Peyer's patch (tissue), 4 donors: ENCODE measurements around the gene LEPR. TPM values are rescaled to one million over a fixed set of nuclear protein-coding genes. Genes with fewer than 3 reads are reported as not detected.

ENCODE experiments used
- DNase-seq, 3 donors: peaks; one replicate each; pipeline ENCODE4 v3.0.0-alpha.2; 2017 to 2019
- H3K27ac ChIP-seq, 4 donors: fragments of 200-600 bp; sonication (generic); one replicate each; pipeline ENCODE4 v1.5.1; 2016 to 2019
- H3K27me3 ChIP-seq, 2 donors: fragments of 200-600 bp; sonication (generic); one replicate each; pipeline ENCODE4 v1.5.1; 2019
- H3K36me3 ChIP-seq, 3 donors: fragments of 200-600 bp; sonication (generic); one replicate each; pipeline ENCODE4 v1.5.1; 2016 to 2019
- H3K4me1 ChIP-seq, 4 donors: fragments of 200-600 bp; sonication (generic); one replicate each; pipeline ENCODE4 v1.5.1; 2016 to 2019
- H3K4me3 ChIP-seq, 4 donors: fragments of 200-600 bp; sonication (generic); 1 replicate in 3 of 4; 2 replicates in 1 of 4; pipeline ENCODE4 v1.5.1; 2016 to 2019; ENCODE audit warnings: mild to moderate bottlenecking in 1 of 4
- H3K9me3 ChIP-seq, 4 donors: fragments of 200-600 bp; sonication (generic); one replicate each; pipeline ENCODE4 v1.5.1; 2016 to 2019; ENCODE audit warnings: mild to moderate bottlenecking in 1 of 4
- POLR2A ChIP-seq, 2 donors: fragments of 450-650 bp; IDR thresholded peaks; one replicate each; pipeline ENCODE4 v1.5.1; 2017; ENCODE audit warnings: antibody characterized with exemption in 2 of 2, mild to moderate bottlenecking in 2 of 2, moderate library complexity in 2 of 2
- total RNA-seq, 4 donors: library from RNA; depleted of rRNA; stranded (reverse); fragments of >200 nt; gene quantifications; one replicate each; pipeline ENCODE4 v1.1.0, GENCODE V29; 2016
- TF ChIP-seq, protein P1 (sequence below), 6 experiments: fragments of 450-650 bp in 4 of 6; fragments of 200-600 bp in 2 of 6; sonication (generic) in 1 of 6; IDR thresholded peaks; one replicate each; pipeline ENCODE4 v1.5.1; 2017 to 2019; ENCODE audit warnings: antibody characterized with exemption in 6 of 6, mild to moderate bottlenecking in 3 of 6, moderate library complexity in 1 of 6

Gene LEPR
- total RNA-seq, 4 donors from 2014 or later, result 4.1 to 22.0 (median 9.9) TPM

DNA sequence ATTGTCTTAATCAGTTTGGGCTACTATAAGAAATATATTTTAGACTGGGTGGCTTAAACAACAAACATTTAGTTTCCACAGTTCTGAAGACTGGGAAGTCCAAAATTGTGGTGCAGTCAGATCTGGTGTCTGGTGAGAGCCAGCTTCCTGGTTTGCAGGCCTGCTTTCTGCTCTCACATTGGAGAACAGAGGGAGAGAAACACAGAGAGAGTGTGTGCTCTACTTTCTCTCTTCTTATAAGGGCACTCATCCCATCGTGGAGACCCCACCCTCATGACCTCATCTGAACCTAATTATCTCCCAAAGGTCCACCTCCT lies 4.1 kb downstream of the LEPR start:
- Histone ChIP-seq H3K27me3 (no peaks in the 10 kb centered on the region), H3K27ac (no peak overlapping the region), H3K36me3 (peaks cover 0 to 39% (median 5%) of the 10 kb centered on the region in 3 donors), H3K4me1 (peaks cover 0 to 20% (median 0%) of the 10 kb centered on the region in 4 donors), H3K9me3 (no peaks in the 10 kb centered on the region), H3K4me3 (no peak overlapping the region)
- TF ChIP-seq, protein P1, sequence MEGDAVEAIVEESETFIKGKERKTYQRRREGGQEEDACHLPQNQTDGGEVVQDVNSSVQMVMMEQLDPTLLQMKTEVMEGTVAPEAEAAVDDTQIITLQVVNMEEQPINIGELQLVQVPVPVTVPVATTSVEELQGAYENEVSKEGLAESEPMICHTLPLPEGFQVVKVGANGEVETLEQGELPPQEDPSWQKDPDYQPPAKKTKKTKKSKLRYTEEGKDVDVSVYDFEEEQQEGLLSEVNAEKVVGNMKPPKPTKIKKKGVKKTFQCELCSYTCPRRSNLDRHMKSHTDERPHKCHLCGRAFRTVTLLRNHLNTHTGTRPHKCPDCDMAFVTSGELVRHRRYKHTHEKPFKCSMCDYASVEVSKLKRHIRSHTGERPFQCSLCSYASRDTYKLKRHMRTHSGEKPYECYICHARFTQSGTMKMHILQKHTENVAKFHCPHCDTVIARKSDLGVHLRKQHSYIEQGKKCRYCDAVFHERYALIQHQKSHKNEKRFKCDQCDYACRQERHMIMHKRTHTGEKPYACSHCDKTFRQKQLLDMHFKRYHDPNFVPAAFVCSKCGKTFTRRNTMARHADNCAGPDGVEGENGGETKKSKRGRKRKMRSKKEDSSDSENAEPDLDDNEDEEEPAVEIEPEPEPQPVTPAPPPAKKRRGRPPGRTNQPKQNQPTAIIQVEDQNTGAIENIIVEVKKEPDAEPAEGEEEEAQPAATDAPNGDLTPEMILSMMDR (IDR thresholded peaks at IDR 0.05), result no peak
- DNase-seq, result no peak

DNA sequence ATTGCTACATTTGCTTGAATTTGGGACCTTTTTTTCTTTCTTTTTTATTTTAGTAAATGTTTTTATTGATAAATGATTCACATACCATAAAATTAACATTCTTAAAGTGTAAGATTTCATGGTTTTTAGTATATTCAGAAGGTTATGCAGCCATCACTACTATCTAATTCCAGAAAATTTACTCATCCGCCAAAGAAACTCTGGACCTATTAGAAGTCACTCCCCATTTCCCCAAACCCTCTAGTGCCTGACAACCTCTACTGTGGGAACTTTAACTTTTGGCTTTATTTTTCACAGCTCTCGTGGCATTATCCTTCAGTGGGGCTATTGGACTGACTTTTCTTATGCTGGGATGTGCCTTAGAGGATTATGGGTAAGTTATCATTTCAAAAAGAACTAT lies 4.5 kb downstream of the LEPR start:
- Histone ChIP-seq H3K27ac (no peak overlapping the region), H3K4me1 (peaks cover 0 to 20% (median 0%) of the 10 kb centered on the region in 4 donors)
- no peak for TF ChIP-seq POLR2A (IDR thresholded peaks at IDR 0.05)
- TF ChIP-seq, protein P1 (IDR thresholded peaks at IDR 0.05), result no peak

GRCh38 chr1:65425697-65426096 lies 5.2 kb downstream of the LEPR start:
- TF ChIP-seq, protein P1 (IDR thresholded peaks at IDR 0.05), result no peak
- TF ChIP-seq POLR2A (IDR thresholded peaks at IDR 0.05), result no peak
- peaks cover 0 to 48% (median 5%) of the 10 kb centered on the region in 3 donors for H3K36me3 ChIP-seq
- H3K4me3 ChIP-seq, result no peak overlapping the region
- H3K4me1 ChIP-seq, result peaks cover 0 to 20% (median 0%) of the 10 kb centered on the region in 4 donors
- no peak for DNase-seq
- no peak overlapping the region for H3K27ac ChIP-seq
- H3K27me3 ChIP-seq, result no peaks in the 10 kb centered on the region
- H3K9me3 ChIP-seq, result no peaks in the 10 kb centered on the region

More for the DNA sequence above, 4.5 kb downstream of the LEPR start:
- Histone ChIP-seq H3K4me3 (no peak overlapping the region), H3K9me3 (no peaks in the 10 kb centered on the region), H3K27me3 (no peaks in the 10 kb centered on the region), H3K36me3 (peaks cover 0 to 44% (median 5%) of the 10 kb centered on the region in 3 donors)
- no peak for DNase-seq

DNA sequence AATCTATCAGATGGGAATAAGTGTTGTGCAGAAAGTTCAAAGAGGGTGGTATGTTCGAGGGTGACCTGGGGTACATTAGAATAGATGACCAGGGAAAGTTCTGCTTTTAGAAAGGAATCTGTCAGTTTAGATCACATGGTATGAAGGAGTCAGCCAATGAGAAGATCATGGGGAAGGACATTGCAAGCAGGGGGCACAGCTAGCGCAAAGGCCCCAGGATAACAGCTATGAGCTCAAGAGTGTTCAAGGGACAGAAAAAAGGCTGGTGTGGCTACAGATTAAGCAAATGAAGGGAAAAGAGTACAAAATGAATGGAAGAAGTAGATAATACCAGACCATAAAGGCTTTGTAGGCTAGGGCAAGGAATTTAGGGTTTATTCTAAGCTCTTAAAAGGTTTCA lies 8.6 kb downstream of the LEPR start:
- Histone ChIP-seq H3K9me3 (no peaks in the 10 kb centered on the region), H3K36me3 (peaks cover 0 to 64% (median 5%) of the 10 kb centered on the region in 3 donors), H3K27me3 (no peaks in the 10 kb centered on the region), H3K4me3 (no peak overlapping the region), H3K4me1 (no peaks in the 10 kb centered on the region), H3K27ac (no peak overlapping the region)
- no peak for TF ChIP-seq POLR2A (IDR thresholded peaks at IDR 0.05)
- TF ChIP-seq, protein P1 (IDR thresholded peaks at IDR 0.05), result no peak
- no peak for DNase-seq

GRCh38 chr1:65429806-65430205 lies 9.3 kb downstream of the LEPR start:
- Histone ChIP-seq H3K27ac (peak overlapping the region in 1 of 4 donors; percentile 32), H3K4me1 (no peaks in the 10 kb centered on the region), H3K9me3 (no peaks in the 10 kb centered on the region), H3K36me3 (peaks cover 0 to 64% (median 5%) of the 10 kb centered on the region in 3 donors), H3K27me3 (no peaks in the 10 kb centered on the region), H3K4me3 (no peak overlapping the region)
- no peak for DNase-seq
- TF ChIP-seq, protein P1 (IDR thresholded peaks at IDR 0.05), result no peak
- TF ChIP-seq POLR2A (IDR thresholded peaks at IDR 0.05), result no peak
